ENCODE data around the gene CCDC134.

CCDC134 gene

GRCh38 chr22:41775976-41776375 lies 24.5 kb upstream of the CCDC134 start (continued):
- TF ChIP-seq, protein P1, sequence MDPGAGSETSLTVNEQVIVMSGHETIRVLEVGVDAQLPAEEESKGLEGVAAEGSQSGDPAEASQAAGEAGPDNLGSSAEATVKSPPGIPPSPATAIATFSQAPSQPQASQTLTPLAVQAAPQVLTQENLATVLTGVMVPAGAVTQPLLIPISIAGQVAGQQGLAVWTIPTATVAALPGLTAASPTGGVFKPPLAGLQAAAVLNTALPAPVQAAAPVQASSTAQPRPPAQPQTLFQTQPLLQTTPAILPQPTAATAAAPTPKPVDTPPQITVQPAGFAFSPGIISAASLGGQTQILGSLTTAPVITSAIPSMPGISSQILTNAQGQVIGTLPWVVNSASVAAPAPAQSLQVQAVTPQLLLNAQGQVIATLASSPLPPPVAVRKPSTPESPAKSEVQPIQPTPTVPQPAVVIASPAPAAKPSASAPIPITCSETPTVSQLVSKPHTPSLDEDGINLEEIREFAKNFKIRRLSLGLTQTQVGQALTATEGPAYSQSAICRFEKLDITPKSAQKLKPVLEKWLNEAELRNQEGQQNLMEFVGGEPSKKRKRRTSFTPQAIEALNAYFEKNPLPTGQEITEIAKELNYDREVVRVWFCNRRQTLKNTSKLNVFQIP (CRISPR knock-in tag; IDR thresholded peaks at IDR 0.05; ENCODE audit: borderline replicate concordance, low read depth) = no peak
- TF ChIP-seq SNAI2 (CRISPR knock-in tag; IDR thresholded peaks at IDR 0.05) (no peak), ZNF565 (CRISPR knock-in tag; conservative IDR thresholded peaks at IDR 0.05; ENCODE audit: low read depth) (no peak), GLIS3 (CRISPR knock-in tag; IDR thresholded peaks at IDR 0.05) (no peak), ARNTL (CRISPR knock-in tag; IDR thresholded peaks at IDR 0.05; ENCODE audit: borderline replicate concordance, low read depth) (no peak)

- no peak for ATAC-seq
- TF ChIP-seq ZFP3 (CRISPR knock-in tag; IDR thresholded peaks at IDR 0.05) (no peak), TCF4 (CRISPR knock-in tag; IDR thresholded peaks at IDR 0.05; ENCODE audit: borderline replicate concordance) (no peak), ZNF8 (CRISPR knock-in tag; IDR thresholded peaks at IDR 0.05) (no peak), ARNTL (CRISPR knock-in tag; IDR thresholded peaks at IDR 0.05; ENCODE audit: borderline replicate concordance, low read depth) (no peak)
Observed at GRCh38 chr22:41776381-41776780, 24.1 kb upstream of the CCDC134 start.

GRCh38 chr22:41777749-41778425 lies 22.6 kb upstream of the CCDC134 start:
- ATAC-seq = no peak
- TF ChIP-seq RARB (CRISPR knock-in tag; IDR thresholded peaks at IDR 0.05) = no peak
- no peak for TF ChIP-seq ZNF70 (CRISPR knock-in tag; IDR thresholded peaks at IDR 0.05)
- TF ChIP-seq CSDC2 (CRISPR knock-in tag; IDR thresholded peaks at IDR 0.05) = no peak
- TF ChIP-seq, protein P2, sequence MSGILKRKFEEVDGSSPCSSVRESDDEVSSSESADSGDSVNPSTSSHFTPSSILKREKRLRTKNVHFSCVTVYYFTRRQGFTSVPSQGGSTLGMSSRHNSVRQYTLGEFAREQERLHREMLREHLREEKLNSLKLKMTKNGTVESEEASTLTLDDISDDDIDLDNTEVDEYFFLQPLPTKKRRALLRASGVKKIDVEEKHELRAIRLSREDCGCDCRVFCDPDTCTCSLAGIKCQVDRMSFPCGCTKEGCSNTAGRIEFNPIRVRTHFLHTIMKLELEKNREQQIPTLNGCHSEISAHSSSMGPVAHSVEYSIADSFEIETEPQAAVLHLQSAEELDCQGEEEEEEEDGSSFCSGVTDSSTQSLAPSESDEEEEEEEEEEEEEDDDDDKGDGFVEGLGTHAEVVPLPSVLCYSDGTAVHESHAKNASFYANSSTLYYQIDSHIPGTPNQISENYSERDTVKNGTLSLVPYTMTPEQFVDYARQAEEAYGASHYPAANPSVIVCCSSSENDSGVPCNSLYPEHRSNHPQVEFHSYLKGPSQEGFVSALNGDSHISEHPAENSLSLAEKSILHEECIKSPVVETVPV (CRISPR knock-in tag; IDR thresholded peaks at IDR 0.05) = no peak
- TF ChIP-seq CREB5 (CRISPR knock-in tag; IDR thresholded peaks at IDR 0.05; ENCODE audit: low read depth) = no peak
- no peak for TF ChIP-seq ZNF565 (CRISPR knock-in tag; conservative IDR thresholded peaks at IDR 0.05; ENCODE audit: low read depth)
- TF ChIP-seq PATZ1 (CRISPR knock-in tag; IDR thresholded peaks at IDR 0.05; ENCODE audit: borderline replicate concordance) = no peak
- no peak for TF ChIP-seq OSR1 (CRISPR knock-in tag; IDR thresholded peaks at IDR 0.05)
- no peak for TF ChIP-seq ESRRG (CRISPR knock-in tag; IDR thresholded peaks at IDR 0.05)
- no peak for TF ChIP-seq PPARA (CRISPR knock-in tag; IDR thresholded peaks at IDR 0.05; ENCODE audit: borderline replicate concordance)
- TF ChIP-seq, protein P1 (CRISPR knock-in tag; IDR thresholded peaks at IDR 0.05; ENCODE audit: borderline replicate concordance, low read depth) = no peak
- no peak for TF ChIP-seq ZFP3 (CRISPR knock-in tag; IDR thresholded peaks at IDR 0.05)
- TF ChIP-seq ZNF8 (CRISPR knock-in tag; IDR thresholded peaks at IDR 0.05) = no peak
- no peak for TF ChIP-seq ZFP30 (CRISPR knock-in tag; IDR thresholded peaks at IDR 0.05)
- no peak for TF ChIP-seq ARNTL (CRISPR knock-in tag; IDR thresholded peaks at IDR 0.05; ENCODE audit: borderline replicate concordance, low read depth)

- ATAC-seq = no peak
Observed at GRCh38 chr22:41779929-41780505, 20.5 kb upstream of the CCDC134 start.

More at GRCh38 chr22:41779929-41780505, 20.5 kb upstream of the CCDC134 start:
- TF ChIP-seq RARB (CRISPR knock-in tag; IDR thresholded peaks at IDR 0.05) (no peak), ZNF565 (CRISPR knock-in tag; conservative IDR thresholded peaks at IDR 0.05; ENCODE audit: low read depth) (no peak)
